ENCODE results near the gene IP6K2. TPM values are rescaled to one million over a fixed set of nuclear protein-coding genes. Genes with fewer than 3 reads are reported as not detected.

Gene IP6K2
- total RNA-seq, 2 donors from 2014 or later, result 43.4 to 51.1 TPM

GRCh38 chr3:48708481-48708889 is 8.5 kb downstream of the IP6K2 start:
- H3K27ac Mint-ChIP-seq, result peak overlapping the region; percentile 86
- peaks cover 10% of the 10 kb centered on the region for H3K4me1 Mint-ChIP-seq
- no peaks in the 10 kb centered on the region for H3K9me3 Mint-ChIP-seq
- peak overlapping the region; percentile 38 for H3K4me3 Mint-ChIP-seq
- no peaks in the 10 kb centered on the region for H3K27me3 Mint-ChIP-seq
- peaks cover 89% of the 10 kb centered on the region for H3K36me3 Mint-ChIP-seq (ENCODE audit: low read depth)
- peak; percentile 87 for ATAC-seq (replicated peaks)

- no peak overlapping the region for H3K27ac Mint-ChIP-seq
- no peak for ATAC-seq (replicated peaks)
- no peaks in the 10 kb centered on the region for H3K9me3 Mint-ChIP-seq
- H3K36me3 Mint-ChIP-seq (ENCODE audit: low read depth), result peaks cover 85% of the 10 kb centered on the region
- no peak overlapping the region for H3K4me3 Mint-ChIP-seq
- H3K4me1 Mint-ChIP-seq, result peaks cover 17% of the 10 kb centered on the region
- H3K27me3 Mint-ChIP-seq, result no peaks in the 10 kb centered on the region
These were observed 9.9 kb downstream of the IP6K2 start for GRCh38 chr3:48707157-48707556.

- H3K27me3 Mint-ChIP-seq, result no peaks in the 10 kb centered on the region
- H3K4me3 Mint-ChIP-seq, result no peak overlapping the region
- H3K36me3 Mint-ChIP-seq (ENCODE audit: low read depth), result peaks cover 61% of the 10 kb centered on the region
- ATAC-seq (replicated peaks), result no peak
- H3K27ac Mint-ChIP-seq, result peak overlapping the region; percentile 7
- peaks cover 17% of the 10 kb centered on the region for H3K4me1 Mint-ChIP-seq
- no peaks in the 10 kb centered on the region for H3K9me3 Mint-ChIP-seq
These were observed 14.6 kb downstream of the IP6K2 start for GRCh38 chr3:48702320-48702920.

GRCh38 chr3:48700731-48701405 is 16.2 kb downstream of the IP6K2 start:
- no peaks in the 10 kb centered on the region for H3K27me3 Mint-ChIP-seq
- H3K4me1 Mint-ChIP-seq, result peaks cover 17% of the 10 kb centered on the region
- H3K9me3 Mint-ChIP-seq, result no peaks in the 10 kb centered on the region
- H3K27ac Mint-ChIP-seq, result no peak overlapping the region
- peaks cover 58% of the 10 kb centered on the region for H3K36me3 Mint-ChIP-seq (ENCODE audit: low read depth)
- ATAC-seq (replicated peaks), result no peak
- H3K4me3 Mint-ChIP-seq, result no peak overlapping the region

- no peaks in the 10 kb centered on the region for H3K27me3 Mint-ChIP-seq
- H3K27ac Mint-ChIP-seq, result no peak overlapping the region
- ATAC-seq (replicated peaks), result no peak
These were observed 18.1 kb downstream of the IP6K2 start for GRCh38 chr3:48698891-48699290.

GRCh38 chr3:48697952-48698351 is 19.1 kb downstream of the IP6K2 start:
- no peak overlapping the region for H3K27ac Mint-ChIP-seq

More at GRCh38 chr3:48698891-48699290, 18.1 kb downstream of the IP6K2 start:
- Mint-ChIP-seq H3K9me3 (no peaks in the 10 kb centered on the region), H3K4me3 (no peak overlapping the region), H3K36me3 (ENCODE audit: low read depth) (peaks cover 63% of the 10 kb centered on the region), H3K4me1 (peaks cover 17% of the 10 kb centered on the region)

GRCh38 chr3:48696601-48697000 is 20.4 kb downstream of the IP6K2 start:
- H3K4me1 Mint-ChIP-seq, result peaks cover 10% of the 10 kb centered on the region
- no peak for ATAC-seq (replicated peaks)

More at GRCh38 chr3:48697952-48698351, 19.1 kb downstream of the IP6K2 start:
- Mint-ChIP-seq H3K4me1 (peaks cover 17% of the 10 kb centered on the region), H3K9me3 (no peaks in the 10 kb centered on the region), H3K27me3 (no peaks in the 10 kb centered on the region), H3K4me3 (no peak overlapping the region), H3K36me3 (ENCODE audit: low read depth) (peaks cover 68% of the 10 kb centered on the region)
- peak; percentile 35 for ATAC-seq (replicated peaks)

GRCh38 chr3:48696156-48696555 is 20.9 kb downstream of the IP6K2 start:
- Mint-ChIP-seq H3K4me3 (no peak overlapping the region), H3K36me3 (ENCODE audit: low read depth) (peaks cover 77% of the 10 kb centered on the region), H3K27me3 (no peaks in the 10 kb centered on the region), H3K4me1 (peaks cover 10% of the 10 kb centered on the region), H3K9me3 (no peaks in the 10 kb centered on the region), H3K27ac (peak overlapping the region; percentile 43)
- no peak for ATAC-seq (replicated peaks)

More at GRCh38 chr3:48696601-48697000, 20.4 kb downstream of the IP6K2 start:
- Mint-ChIP-seq H3K27ac (peak overlapping the region; percentile 43), H3K4me3 (no peak overlapping the region), H3K27me3 (no peaks in the 10 kb centered on the region), H3K9me3 (no peaks in the 10 kb centered on the region), H3K36me3 (ENCODE audit: low read depth) (peaks cover 73% of the 10 kb centered on the region)

GRCh38 chr3:48695393-48695753 is 21.6 kb downstream of the IP6K2 start:
- no peak overlapping the region for H3K27ac Mint-ChIP-seq
- no peaks in the 10 kb centered on the region for H3K9me3 Mint-ChIP-seq
- H3K36me3 Mint-ChIP-seq (ENCODE audit: low read depth), result peaks cover 82% of the 10 kb centered on the region
- ATAC-seq (replicated peaks), result no peak
- H3K27me3 Mint-ChIP-seq, result no peaks in the 10 kb centered on the region
- no peak overlapping the region for H3K4me3 Mint-ChIP-seq
- H3K4me1 Mint-ChIP-seq, result peaks cover 10% of the 10 kb centered on the region

GRCh38 chr3:48694610-48695392 is 22.2 kb downstream of the IP6K2 start:
- H3K36me3 Mint-ChIP-seq (ENCODE audit: low read depth), result peaks cover 82% of the 10 kb centered on the region
- H3K4me3 Mint-ChIP-seq, result no peak overlapping the region
- H3K9me3 Mint-ChIP-seq, result no peaks in the 10 kb centered on the region
- peaks cover 13% of the 10 kb centered on the region for H3K4me1 Mint-ChIP-seq
- no peaks in the 10 kb centered on the region for H3K27me3 Mint-ChIP-seq
- H3K27ac Mint-ChIP-seq, result peak overlapping the region; percentile 45
- no peak for ATAC-seq (replicated peaks)

- Mint-ChIP-seq H3K27ac (no peak overlapping the region), H3K4me3 (no peak overlapping the region)
These were observed 23.2 kb downstream of the IP6K2 start for GRCh38 chr3:48693826-48694225.

GRCh38 chr3:48692551-48692950 is 24.5 kb downstream of the IP6K2 start:
- Mint-ChIP-seq H3K27me3 (no peaks in the 10 kb centered on the region), H3K4me1 (peaks cover 8% of the 10 kb centered on the region), H3K4me3 (no peak overlapping the region), H3K27ac (peak overlapping the region; percentile 7), H3K9me3 (no peaks in the 10 kb centered on the region), H3K36me3 (ENCODE audit: low read depth) (peaks cover 91% of the 10 kb centered on the region)
- no peak for ATAC-seq (replicated peaks)

More at GRCh38 chr3:48693826-48694225, 23.2 kb downstream of the IP6K2 start:
- no peak for ATAC-seq (replicated peaks)
- peaks cover 8% of the 10 kb centered on the region for H3K4me1 Mint-ChIP-seq
- no peaks in the 10 kb centered on the region for H3K9me3 Mint-ChIP-seq
- H3K36me3 Mint-ChIP-seq (ENCODE audit: low read depth), result peaks cover 80% of the 10 kb centered on the region
- no peaks in the 10 kb centered on the region for H3K27me3 Mint-ChIP-seq

- Mint-ChIP-seq H3K4me1 (peaks cover 9% of the 10 kb centered on the region), H3K27me3 (no peaks in the 10 kb centered on the region), H3K36me3 (ENCODE audit: low read depth) (peaks cover 82% of the 10 kb centered on the region), H3K9me3 (no peaks in the 10 kb centered on the region), H3K27ac (no peak overlapping the region), H3K4me3 (no peak overlapping the region)
- ATAC-seq (replicated peaks), result no peak
These were observed 26.1 kb downstream of the IP6K2 start for GRCh38 chr3:48690846-48691458.

GRCh38 chr3:48689384-48689783 is 27.6 kb downstream of the IP6K2 start:
- Mint-ChIP-seq H3K4me1 (peaks cover 14% of the 10 kb centered on the region), H3K4me3 (no peak overlapping the region), H3K9me3 (no peaks in the 10 kb centered on the region), H3K27me3 (no peaks in the 10 kb centered on the region), H3K27ac (no peak overlapping the region), H3K36me3 (ENCODE audit: low read depth) (peaks cover 79% of the 10 kb centered on the region)
- no peak for ATAC-seq (replicated peaks)
